Endodermal cell (in vitro differentiated cells): Measurements from ENCODE around the gene TATDN2. TPM values are rescaled to one million over a fixed set of nuclear protein-coding genes. Genes with fewer than 3 reads are reported as not detected.
A peak's percentile ranks its signal among the peaks of the same experiment; 100 is the strongest.

Experiments
- DNase-seq: peaks from one replicate; pipeline ENCODE4 v3.0.0-alpha.2; 2017
- H3K27ac ChIP-seq: 2 replicates; pipeline ENCODE4 v1.5.1; 2013; ENCODE audit warnings: mild to moderate bottlenecking, low read depth, low read length, moderate library complexity
- H3K27me3 ChIP-seq: 2 replicates; pipeline ENCODE4 v1.6.1; 2013; ENCODE audit warnings: mild to moderate bottlenecking, low read length, moderate library complexity; ENCODE audit not compliant: insufficient read depth, control insufficient read depth, poor library complexity, severe bottlenecking
- H3K36me3 ChIP-seq: 2 replicates; pipeline ENCODE4 v1.7.0; 2013; ENCODE audit warnings: mild to moderate bottlenecking, low read length, moderate library complexity; ENCODE audit not compliant: control insufficient read depth, insufficient read depth
- H3K4me1 ChIP-seq: one replicate; pipeline ENCODE4 v1.7.0; 2013; ENCODE audit warnings: low read length; ENCODE audit not compliant: control insufficient read depth, insufficient read depth
- H3K4me3 ChIP-seq: 2 replicates; pipeline ENCODE4 v1.5.1; 2013; ENCODE audit warnings: mild to moderate bottlenecking, low read length, moderate library complexity
- H3K9ac ChIP-seq: 2 replicates; pipeline ENCODE4 v1.6.1; 2013; ENCODE audit warnings: mild to moderate bottlenecking, low read length, moderate library complexity; ENCODE audit not compliant: poor library complexity, severe bottlenecking; ENCODE audit errors: extremely low read depth
- H3K9me3 ChIP-seq: 2 replicates; pipeline ENCODE4 v1.6.1; 2013; ENCODE audit warnings: mild to moderate bottlenecking, low read length, moderate library complexity; ENCODE audit not compliant: control insufficient read depth
- H3K27ac Mint-ChIP-seq: 2 replicates; pipeline ENCODE4 v1.8.0; 2020; ENCODE audit warnings: mixed read lengths
- H3K27me3 Mint-ChIP-seq: 2 replicates; pipeline ENCODE4 v1.8.0; 2021; ENCODE audit warnings: mild to moderate bottlenecking, mixed read lengths; ENCODE audit not compliant: insufficient read depth
- H3K36me3 Mint-ChIP-seq: 2 replicates; pipeline ENCODE4 v1.8.0; 2020; ENCODE audit warnings: low read depth, mixed read lengths
- H3K4me1 Mint-ChIP-seq: 2 replicates; pipeline ENCODE4 v1.8.0; 2020; ENCODE audit warnings: mixed read lengths
- H3K4me3 Mint-ChIP-seq: 2 replicates; pipeline ENCODE4 v1.8.0; 2020; ENCODE audit warnings: mild to moderate bottlenecking, moderate library complexity, mixed read lengths
- H3K9me3 Mint-ChIP-seq: 2 replicates; pipeline ENCODE4 v1.8.0; 2020; ENCODE audit warnings: mild to moderate bottlenecking, mixed read lengths
- CTCF ChIP-seq: fragments of 200-600 bp; sonication (generic); conservative IDR thresholded peaks from 2 replicates; pipeline ENCODE4 v1.5.0; 2021; ENCODE audit warnings: antibody characterized with exemption, mild to moderate bottlenecking
- WGBS, 2 experiments: methylation state at CpG; one replicate each; pipeline versions ENCODE4 v1.1.5 to v1.1.7; 2013; ENCODE audit warnings: missing lambda C conversion rate in 2 of 2, mixed read lengths in 1 of 2; ENCODE audit not compliant: insufficient coverage in 1 of 2, insufficient read length in 1 of 2; 5-methylcytosine and 5-hydroxymethylcytosine counted together
- total RNA-seq, 2 donors: library from RNA; stranded (reverse); fragmentation: NEBNext Ultra II Directional in 1 of 2; extraction: Animal tissue kit (Norgen Biotek cat#: 25700) in 1 of 2; gene quantifications; 2 replicates in 1 of 2; 3 replicates in 1 of 2; pipeline ENCODE4 v1.2.1, GENCODE V29; 2021

TATDN2 gene
- total RNA-seq, 2 donors from 2014 or later = 34.0 to 34.1 TPM

GRCh38 chr3:10280177-10280529 is 31.9 kb downstream of the TATDN2 start:
- Mint-ChIP-seq H3K4me1 (peaks cover 11% of the 10 kb centered on the region), H3K36me3 (peaks cover 36% of the 10 kb centered on the region), H3K27ac (no peak overlapping the region), H3K4me3 (no peak overlapping the region), H3K27me3 (no peaks in the 10 kb centered on the region), H3K9me3 (no peaks in the 10 kb centered on the region)
- no peak overlapping the region for H3K4me3 ChIP-seq
- H3K27ac ChIP-seq = no peak overlapping the region
- DNase-seq = peak; percentile 63
- no peak overlapping the region for H3K9ac ChIP-seq
- TF ChIP-seq CTCF = peak; percentile 62
- H3K4me1 ChIP-seq = no peaks in the 10 kb centered on the region
- H3K36me3 ChIP-seq = peaks cover 45% of the 10 kb centered on the region
- H3K27me3 ChIP-seq = no peaks in the 10 kb centered on the region
- no peaks in the 10 kb centered on the region for H3K9me3 ChIP-seq
- WGBS, 2 experiments = 83 to 92% methylated on average over 2 to 5 of the region's 5 CpGs

GRCh38 chr3:10280571-10280970 is 32.3 kb downstream of the TATDN2 start:
- Histone ChIP-seq H3K4me1 (no peaks in the 10 kb centered on the region), H3K9ac (no peak overlapping the region), H3K27ac (no peak overlapping the region), H3K9me3 (no peaks in the 10 kb centered on the region), H3K27me3 (no peaks in the 10 kb centered on the region), H3K36me3 (peaks cover 45% of the 10 kb centered on the region), H3K4me3 (no peak overlapping the region)
- Mint-ChIP-seq H3K4me3 (no peak overlapping the region), H3K4me1 (peaks cover 13% of the 10 kb centered on the region), H3K9me3 (no peaks in the 10 kb centered on the region), H3K36me3 (peaks cover 36% of the 10 kb centered on the region), H3K27me3 (no peaks in the 10 kb centered on the region), H3K27ac (no peak overlapping the region)
- peak; percentile 4 for TF ChIP-seq CTCF
- WGBS, 2 experiments = 92 to 97% methylated on average over 4 to 6 of the region's 6 CpGs
- no peak for DNase-seq

- no peak for DNase-seq
- TF ChIP-seq CTCF = no peak
- Mint-ChIP-seq H3K9me3 (no peaks in the 10 kb centered on the region), H3K27me3 (no peaks in the 10 kb centered on the region), H3K36me3 (peaks cover 33% of the 10 kb centered on the region), H3K4me1 (peaks cover 20% of the 10 kb centered on the region), H3K4me3 (no peak overlapping the region), H3K27ac (no peak overlapping the region)
- 93 to 94% methylated on average over 2 to 4 of the region's 5 CpGs for WGBS, 2 experiments
- H3K36me3 ChIP-seq = peaks cover 41% of the 10 kb centered on the region
- H3K4me3 ChIP-seq = no peak overlapping the region
- H3K27me3 ChIP-seq = no peaks in the 10 kb centered on the region
- no peak overlapping the region for H3K27ac ChIP-seq
- no peak overlapping the region for H3K9ac ChIP-seq
- H3K4me1 ChIP-seq = no peaks in the 10 kb centered on the region
- H3K9me3 ChIP-seq = no peaks in the 10 kb centered on the region
These were observed 33.7 kb downstream of the TATDN2 start for GRCh38 chr3:10281951-10282350.
